Hematopoietic multipotent progenitor cell treated with erythropoietin and hydrocortisone succinate and interleukin-3 and kit ligand, for 17 days (in vitro differentiated cells): ENCODE data around the gene CASP3.
"Not testable (repeated sequence)": the region's sequence is repeated elsewhere in the genome, so short reads cannot be mapped to it uniquely, and the experiment has no call there.

Source experiments
- DNase-seq: peaks from one replicate; pipeline ENCODE4 v3.0.0-alpha.2; 2015; ENCODE audit warnings: low spot score

The CASP3 gene

GRCh38 chr4:184664445-184665210 lies 15.4 kb upstream of the CASP3 start:
- peak; percentile 29 for DNase-seq

- DNase-seq = no peak
Measured at GRCh38 chr4:184662236-184662635, 13.0 kb upstream of the CASP3 start.

GRCh38 chr4:184660978-184661377 lies 11.7 kb upstream of the CASP3 start:
- no peak for DNase-seq

- not testable (repeated sequence) for DNase-seq
Measured at GRCh38 chr4:184657820-184658219, 8.6 kb upstream of the CASP3 start.

- no peak for DNase-seq
Measured at GRCh38 chr4:184657144-184657543, 7.9 kb upstream of the CASP3 start.

GRCh38 chr4:184655889-184656869 lies 6.9 kb upstream of the CASP3 start:
- no peak for DNase-seq

GRCh38 chr4:184653650-184654049 lies 4.4 kb upstream of the CASP3 start:
- no peak for DNase-seq

- DNase-seq = not testable (repeated sequence)
Measured at GRCh38 chr4:184652681-184653080, 3.4 kb upstream of the CASP3 start.

- no peak for DNase-seq
Measured at GRCh38 chr4:184651899-184652298, 2.7 kb upstream of the CASP3 start.

- no peak for DNase-seq
Measured at GRCh38 chr4:184649971-184650855, 966 bp upstream of the CASP3 start.

- peak; percentile 62 for DNase-seq
Measured at GRCh38 chr4:184648313-184649025, 778 bp downstream of the CASP3 start.

- DNase-seq = no peak
Measured at GRCh38 chr4:184648054-184648312, 1.3 kb downstream of the CASP3 start.

- DNase-seq = peak; percentile 40
Measured at GRCh38 chr4:184647266-184648053, 1.8 kb downstream of the CASP3 start.

- DNase-seq = no peak
Measured at GRCh38 chr4:184645904-184646610, 3.2 kb downstream of the CASP3 start.

GRCh38 chr4:184644553-184645307 lies 4.5 kb downstream of the CASP3 start:
- no peak for DNase-seq

- no peak for DNase-seq
Measured at GRCh38 chr4:184643731-184644130, 5.5 kb downstream of the CASP3 start.

GRCh38 chr4:184641451-184641850 lies 7.8 kb downstream of the CASP3 start:
- DNase-seq = no peak

- no peak for DNase-seq
Measured at GRCh38 chr4:184641022-184641421, 8.2 kb downstream of the CASP3 start.

GRCh38 chr4:184636897-184637296 lies 12.3 kb downstream of the CASP3 start:
- DNase-seq = no peak
